Thyroid gland (tissue), 4 donors: ENCODE measurements around the gene FMN1.

ENCODE experiments used
- CTCF ChIP-seq, 6 experiments: fragments of 200-600 bp in 3 of 6; fragments of 450-650 bp in 3 of 6; sonication (generic) in 3 of 6; IDR thresholded peaks; one replicate each; pipeline ENCODE4 v1.5.1; 2016 to 2019; ENCODE audit warnings: antibody characterized with exemption in 6 of 6, mild to moderate bottlenecking in 2 of 6, inconsistent platforms in 1 of 6, moderate library complexity in 1 of 6
- POLR2A ChIP-seq, 2 donors: fragments of 450-650 bp; IDR thresholded peaks; one replicate each; pipeline ENCODE4 v1.6.1; 2017; ENCODE audit warnings: antibody characterized with exemption in 2 of 2, mild to moderate bottlenecking in 2 of 2, moderate library complexity in 1 of 2

- TF ChIP-seq CTCF (IDR thresholded peaks at IDR 0.05) (peak in 5 of 6 experiments; percentile 56 to 73 (median 70)), POLR2A (IDR thresholded peaks at IDR 0.05) (no peak)
Measured at GRCh38 chr15:33226559-33227181, 32.2 kb upstream of the FMN1 start.
